ENCODE data around the gene CARMIL1. TPM values are rescaled to one million over a fixed set of nuclear protein-coding genes. Genes with fewer than 3 reads are reported as not detected.
"Not testable (repeated sequence)": the region's sequence is repeated elsewhere in the genome, so short reads cannot be mapped to it uniquely, and the experiment has no call there.

Gene CARMIL1
- total and polyA plus RNA-seq, 8 donors, result 5.9 to 9.4 (median 7.8) TPM

- ATAC-seq, result no peak
- Histone ChIP-seq H3K27me3 (no peaks in the 10 kb centered on the region), H3K27ac (no peak overlapping the region), H3K9me3 (no peaks in the 10 kb centered on the region), H3K4me3 (no peak overlapping the region), H3K4me1 (peaks cover 0 to 4% (median under 1%) of the 10 kb centered on the region in 3 donors), H3K36me3 (no peaks in the 10 kb centered on the region)
- DNase-seq, result no peak
- no peak for FAIRE-seq
- intact Hi-C loops (cut with DNase I), result no loop called here
- no peak for TF ChIP-seq CTCF (IDR thresholded peaks at IDR 0.05)
- 97 to 98% methylated on average over 1 of the region's 1 CpG for WGBS, 2 donors
These were observed 96.0 kb downstream of the CARMIL1 start for GRCh38 chr6:25375125-25375524.

GRCh38 chr6:25377664-25378063 is 98.5 kb downstream of the CARMIL1 start:
- intact Hi-C loops (cut with DNase I), result no loop called here
- Histone ChIP-seq H3K27ac (no peak overlapping the region), H3K9me3 (no peaks in the 10 kb centered on the region), H3K27me3 (no peaks in the 10 kb centered on the region), H3K36me3 (no peaks in the 10 kb centered on the region), H3K4me3 (no peak overlapping the region), H3K4me1 (peaks cover 0 to 4% (median 0%) of the 10 kb centered on the region in 3 donors)
- 79 to 96% methylated on average over 1 of the region's 1 CpG for WGBS, 2 donors
- no peak for ATAC-seq
- DNase-seq, result no peak
- FAIRE-seq, result no peak
- TF ChIP-seq CTCF (IDR thresholded peaks at IDR 0.05), result no peak

- Histone ChIP-seq H3K27ac (no peak overlapping the region), H3K4me1 (peaks cover 0 to 4% (median 0%) of the 10 kb centered on the region in 3 donors), H3K9me3 (no peaks in the 10 kb centered on the region), H3K27me3 (no peaks in the 10 kb centered on the region), H3K36me3 (no peaks in the 10 kb centered on the region), H3K4me3 (no peak overlapping the region)
- FAIRE-seq (no peak), ATAC-seq (no peak), DNase-seq (no peak)
- no peak for TF ChIP-seq CTCF (IDR thresholded peaks at IDR 0.05)
- WGBS, 2 donors, result 92 to 94% methylated on average over 1 of the region's 1 CpG
- intact Hi-C loops (cut with DNase I), result no loop called here
These were observed 101.9 kb downstream of the CARMIL1 start for GRCh38 chr6:25381077-25381476.

GRCh38 chr6:25382476-25382875 is 103.3 kb downstream of the CARMIL1 start:
- H3K27ac ChIP-seq; H3K9me3 ChIP-seq; ATAC-seq; H3K36me3 ChIP-seq; intact Hi-C loops (cut with DNase I); H3K4me1 ChIP-seq; H3K4me3 ChIP-seq; H3K27me3 ChIP-seq; FAIRE-seq; DNase-seq: not testable (repeated sequence)
- WGBS, 2 donors, result 93 to 94% methylated on average over 8 of the region's 8 CpGs

GRCh38 chr6:25384234-25384633 is 105.1 kb downstream of the CARMIL1 start:
- TF ChIP-seq CTCF (IDR thresholded peaks at IDR 0.05), result no peak
- ATAC-seq (no peak), DNase-seq (no peak), FAIRE-seq (no peak)
- WGBS, 2 donors, result 72 to 76% methylated on average over 7 of the region's 7 CpGs
- H3K27me3 ChIP-seq, result no peaks in the 10 kb centered on the region
- intact Hi-C loops (cut with DNase I), result no loop called here
- no peak overlapping the region for H3K4me3 ChIP-seq
- H3K9me3 ChIP-seq, result no peaks in the 10 kb centered on the region
- H3K27ac ChIP-seq, result no peak overlapping the region
- no peaks in the 10 kb centered on the region for H3K36me3 ChIP-seq
- peaks cover 0 to 4% (median 0%) of the 10 kb centered on the region in 3 donors for H3K4me1 ChIP-seq

Measured in pancreas (tissue), 10 donors.